HG03342 (cell line): ENCODE measurements around the gene KCNF1.

Experiments used
- ATAC-seq: cut with Tn5 transposase; IDR thresholded peaks from one replicate; pipeline ENCODE4 v1.9.1; 2021; ENCODE audit warnings: mild to moderate bottlenecking, moderate library complexity; ENCODE audit not compliant: unreplicated experiment

The KCNF1 gene

GRCh38 chr2:10901160-10901939 is 10.4 kb upstream of the KCNF1 start:
- ATAC-seq, result no peak

- ATAC-seq, result no peak
Measured at GRCh38 chr2:10903861-10904210, 7.9 kb upstream of the KCNF1 start.

GRCh38 chr2:10904455-10904854 is 7.3 kb upstream of the KCNF1 start:
- no peak for ATAC-seq

- no peak for ATAC-seq
Measured at GRCh38 chr2:10905006-10905861, 6.5 kb upstream of the KCNF1 start.

- no peak for ATAC-seq
Measured at GRCh38 chr2:10905862-10906143, 5.9 kb upstream of the KCNF1 start.

- no peak for ATAC-seq
Measured at GRCh38 chr2:10906926-10907625, 4.7 kb upstream of the KCNF1 start.

- no peak for ATAC-seq
Measured at GRCh38 chr2:10908195-10908594, 3.5 kb upstream of the KCNF1 start.

- ATAC-seq, result no peak
Measured at GRCh38 chr2:10909050-10909995, 2.4 kb upstream of the KCNF1 start.

- ATAC-seq, result no peak
Measured at GRCh38 chr2:10909996-10910341, 1.8 kb upstream of the KCNF1 start.

- ATAC-seq, result no peak
Measured at GRCh38 chr2:10910625-10911024, 1.1 kb upstream of the KCNF1 start.

GRCh38 chr2:10912076-10912731 is 470 bp downstream of the KCNF1 start:
- no peak for ATAC-seq

GRCh38 chr2:10912796-10913455 is 1.2 kb downstream of the KCNF1 start:
- no peak for ATAC-seq

- ATAC-seq, result no peak
Measured at GRCh38 chr2:10913501-10914271, 2.0 kb downstream of the KCNF1 start.

- ATAC-seq, result no peak
Measured at GRCh38 chr2:10914272-10914693, 2.5 kb downstream of the KCNF1 start.

GRCh38 chr2:10915236-10915635 is 3.5 kb downstream of the KCNF1 start:
- ATAC-seq, result no peak

GRCh38 chr2:10915731-10916276 is 4.1 kb downstream of the KCNF1 start:
- ATAC-seq, result no peak

GRCh38 chr2:10916953-10917352 is 5.2 kb downstream of the KCNF1 start:
- ATAC-seq, result no peak

GRCh38 chr2:10917927-10918326 is 6.2 kb downstream of the KCNF1 start:
- ATAC-seq, result no peak
